ENCODE measurements around the gene TSPAN18. TPM values are rescaled to one million over a fixed set of nuclear protein-coding genes. Genes with fewer than 3 reads are reported as not detected.

TSPAN18 gene
- total RNA-seq, 4 donors from 2014 or later: 0.95 to 4.5 (median 2.3) TPM

DNA sequence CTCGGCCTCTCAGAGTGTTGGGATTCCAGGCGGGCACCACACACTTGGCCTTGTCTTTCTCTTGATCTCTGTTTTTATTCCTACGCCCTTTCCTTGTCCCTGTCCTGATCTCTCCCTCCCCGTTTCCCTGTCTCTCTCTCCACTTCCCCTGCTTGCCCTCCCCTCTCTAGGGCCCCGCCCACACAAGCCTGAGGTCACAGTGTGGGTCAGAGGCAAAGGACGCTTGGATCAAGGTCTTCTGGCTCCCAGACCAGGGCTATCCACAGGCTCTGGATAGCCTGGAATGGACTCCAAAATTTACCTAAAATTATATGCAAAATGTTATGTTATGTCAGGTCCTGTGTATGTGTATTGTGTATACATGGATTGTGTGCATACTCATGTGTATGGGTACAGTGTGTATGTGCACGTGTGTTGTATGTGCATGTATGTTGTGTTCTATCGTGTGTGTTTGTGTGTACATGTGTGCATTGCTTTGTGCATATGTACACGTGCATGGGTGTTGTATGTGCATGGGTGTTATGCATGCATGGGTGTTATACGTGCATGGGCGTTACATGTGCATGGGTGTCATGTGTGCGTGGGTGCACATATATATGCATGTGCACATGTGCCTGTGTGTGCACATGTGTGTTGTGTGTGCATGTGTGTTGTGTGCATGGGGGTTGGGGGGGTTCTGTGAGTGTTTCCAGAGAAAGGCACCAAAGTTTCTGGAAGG lies 185.7 kb downstream of the TSPAN18 start:
- TF ChIP-seq, protein P1, sequence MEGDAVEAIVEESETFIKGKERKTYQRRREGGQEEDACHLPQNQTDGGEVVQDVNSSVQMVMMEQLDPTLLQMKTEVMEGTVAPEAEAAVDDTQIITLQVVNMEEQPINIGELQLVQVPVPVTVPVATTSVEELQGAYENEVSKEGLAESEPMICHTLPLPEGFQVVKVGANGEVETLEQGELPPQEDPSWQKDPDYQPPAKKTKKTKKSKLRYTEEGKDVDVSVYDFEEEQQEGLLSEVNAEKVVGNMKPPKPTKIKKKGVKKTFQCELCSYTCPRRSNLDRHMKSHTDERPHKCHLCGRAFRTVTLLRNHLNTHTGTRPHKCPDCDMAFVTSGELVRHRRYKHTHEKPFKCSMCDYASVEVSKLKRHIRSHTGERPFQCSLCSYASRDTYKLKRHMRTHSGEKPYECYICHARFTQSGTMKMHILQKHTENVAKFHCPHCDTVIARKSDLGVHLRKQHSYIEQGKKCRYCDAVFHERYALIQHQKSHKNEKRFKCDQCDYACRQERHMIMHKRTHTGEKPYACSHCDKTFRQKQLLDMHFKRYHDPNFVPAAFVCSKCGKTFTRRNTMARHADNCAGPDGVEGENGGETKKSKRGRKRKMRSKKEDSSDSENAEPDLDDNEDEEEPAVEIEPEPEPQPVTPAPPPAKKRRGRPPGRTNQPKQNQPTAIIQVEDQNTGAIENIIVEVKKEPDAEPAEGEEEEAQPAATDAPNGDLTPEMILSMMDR (IDR thresholded peaks at IDR 0.05): no peak
- TF ChIP-seq POLR2A (IDR thresholded peaks at IDR 0.05): no peak
- no peak for DNase-seq (ENCODE audit: low spot score in 2 of 2)
- intact Hi-C loops (cut with DNase I; ENCODE audit: low total_unique reads): loop anchor here (10.0 kb wide), 2 partner anchors 358 to 628 kb away; no protein-coding TSS in a partner anchor
- WGBS, 2 donors: 65 to 82% methylated on average over 12 of the region's 12 CpGs
- no peak overlapping the region for H3K4me3 ChIP-seq (ENCODE audit: low read depth, poor library complexity, severe bottlenecking)

DNA sequence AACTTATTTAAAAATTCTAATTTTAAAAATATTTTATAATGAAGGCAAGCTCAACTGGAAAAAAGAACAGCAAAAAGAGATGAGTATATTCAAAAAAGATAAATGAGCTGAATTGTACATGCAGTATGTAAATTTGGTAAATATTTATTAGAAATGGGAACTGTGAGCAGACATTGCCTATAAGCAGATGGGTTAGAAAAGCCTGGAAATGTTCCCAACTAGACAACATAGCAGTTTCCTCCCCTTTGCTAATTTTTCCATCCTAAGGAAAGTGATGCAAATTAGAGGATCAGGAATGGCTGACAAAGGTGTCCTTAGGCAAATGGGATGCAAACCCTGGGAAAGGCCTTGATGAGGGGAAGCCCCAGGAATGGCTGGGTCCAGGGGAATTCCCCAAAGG lies 186.7 kb downstream of the TSPAN18 start:
- intact Hi-C loops (cut with DNase I; ENCODE audit: low total_unique reads): loop anchor here (10.0 kb wide), 2 partner anchors 359 to 629 kb away; no protein-coding TSS in a partner anchor
- no peak overlapping the region for H3K4me3 ChIP-seq (ENCODE audit: low read depth, poor library complexity, severe bottlenecking)
- no peak for DNase-seq (ENCODE audit: low spot score in 2 of 2)
- TF ChIP-seq, protein P1 (IDR thresholded peaks at IDR 0.05): no peak
- no peak for TF ChIP-seq POLR2A (IDR thresholded peaks at IDR 0.05)

DNA sequence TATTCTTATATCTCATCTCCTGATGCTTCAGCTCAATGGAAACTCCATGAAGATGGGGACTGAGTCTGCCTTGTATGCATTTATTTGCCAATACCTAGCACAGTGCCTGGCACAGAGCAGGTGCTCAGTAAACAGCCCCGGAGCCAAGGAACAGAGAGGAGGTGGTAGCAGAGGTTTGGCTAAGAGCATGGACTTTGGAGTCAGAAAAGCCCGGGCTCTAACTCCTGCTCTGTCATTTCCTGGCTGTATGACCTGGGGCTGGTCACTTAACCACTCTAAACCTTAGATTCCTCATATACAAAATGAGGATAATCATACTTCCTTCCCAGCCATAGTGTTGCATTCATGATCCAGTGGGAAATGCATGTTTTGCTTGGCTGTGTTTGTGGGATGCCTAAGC lies 187.3 kb downstream of the TSPAN18 start:
- no peak overlapping the region for H3K4me3 ChIP-seq (ENCODE audit: low read depth, poor library complexity, severe bottlenecking)
- TF ChIP-seq POLR2A (IDR thresholded peaks at IDR 0.05): no peak
- TF ChIP-seq, protein P1 (IDR thresholded peaks at IDR 0.05): no peak
- intact Hi-C loops (cut with DNase I; ENCODE audit: low total_unique reads): loop anchor here (10.0 kb wide), 2 partner anchors 359 to 629 kb away; no protein-coding TSS in a partner anchor
- WGBS, 2 donors: 79 to 89% methylated on average over 2 of the region's 2 CpGs
- no peak for DNase-seq (ENCODE audit: low spot score in 2 of 2)

- intact Hi-C loops (cut with DNase I; ENCODE audit: low total_unique reads): loop anchor here (10.0 kb wide), 2 partner anchors 360 to 630 kb away; no protein-coding TSS in a partner anchor
- no peak for DNase-seq (ENCODE audit: low spot score in 2 of 2)
- 83 to 96% methylated on average over 10 of the region's 10 CpGs for WGBS, 2 donors
- no peak overlapping the region for H3K4me3 ChIP-seq (ENCODE audit: low read depth, poor library complexity, severe bottlenecking)
- TF ChIP-seq, protein P1 (IDR thresholded peaks at IDR 0.05): no peak
Measured at GRCh38 chr11:44915004-44915403, 188.2 kb downstream of the TSPAN18 start.

GRCh38 chr11:44915621-44916020 lies 188.9 kb downstream of the TSPAN18 start:
- no peak for DNase-seq (ENCODE audit: low spot score in 2 of 2)
- WGBS, 2 donors: 74 to 77% methylated on average over 10 of the region's 10 CpGs
- no peak overlapping the region for H3K4me3 ChIP-seq (ENCODE audit: low read depth, poor library complexity, severe bottlenecking)
- intact Hi-C loops (cut with DNase I; ENCODE audit: low total_unique reads): loop anchor here (10.0 kb wide), 2 partner anchors 361 to 631 kb away; no protein-coding TSS in a partner anchor
- TF ChIP-seq, protein P1 (IDR thresholded peaks at IDR 0.05): no peak
- no peak for TF ChIP-seq POLR2A (IDR thresholded peaks at IDR 0.05)
